PC-9 (cell line): ENCODE results near the gene TIAM2.

Experiments
- EZH2 ChIP-seq: fragments of 200-600 bp; sonication (generic); IDR thresholded peaks from 2 replicates; pipeline ENCODE4 v1.8.0; 2017; ENCODE audit warnings: antibody characterized with exemption, low read depth
- TF ChIP-seq, protein P1 (sequence below): fragments of 200-600 bp; sonication (generic); conservative IDR thresholded peaks from 2 replicates; pipeline ENCODE4 v1.6.1; 2017; ENCODE audit warnings: mixed run types, antibody characterized with exemption, mild to moderate bottlenecking, moderate library complexity

- TF ChIP-seq, protein P1, sequence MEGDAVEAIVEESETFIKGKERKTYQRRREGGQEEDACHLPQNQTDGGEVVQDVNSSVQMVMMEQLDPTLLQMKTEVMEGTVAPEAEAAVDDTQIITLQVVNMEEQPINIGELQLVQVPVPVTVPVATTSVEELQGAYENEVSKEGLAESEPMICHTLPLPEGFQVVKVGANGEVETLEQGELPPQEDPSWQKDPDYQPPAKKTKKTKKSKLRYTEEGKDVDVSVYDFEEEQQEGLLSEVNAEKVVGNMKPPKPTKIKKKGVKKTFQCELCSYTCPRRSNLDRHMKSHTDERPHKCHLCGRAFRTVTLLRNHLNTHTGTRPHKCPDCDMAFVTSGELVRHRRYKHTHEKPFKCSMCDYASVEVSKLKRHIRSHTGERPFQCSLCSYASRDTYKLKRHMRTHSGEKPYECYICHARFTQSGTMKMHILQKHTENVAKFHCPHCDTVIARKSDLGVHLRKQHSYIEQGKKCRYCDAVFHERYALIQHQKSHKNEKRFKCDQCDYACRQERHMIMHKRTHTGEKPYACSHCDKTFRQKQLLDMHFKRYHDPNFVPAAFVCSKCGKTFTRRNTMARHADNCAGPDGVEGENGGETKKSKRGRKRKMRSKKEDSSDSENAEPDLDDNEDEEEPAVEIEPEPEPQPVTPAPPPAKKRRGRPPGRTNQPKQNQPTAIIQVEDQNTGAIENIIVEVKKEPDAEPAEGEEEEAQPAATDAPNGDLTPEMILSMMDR: no peak
- no peak for TF ChIP-seq EZH2
These were observed 277.5 kb downstream of the TIAM2 start for GRCh38 chr6:155272353-155273232.
